ENCODE data around the gene ALAS1.

Gene ALAS1

GRCh38 chr3:52253314-52254304 lies 55.6 kb downstream of the ALAS1 start:
- Histone ChIP-seq H3K4me3 (ENCODE audit: low read length) (no peak overlapping the region), H3K36me3 (ENCODE audit: control insufficient read depth, low read depth, low read length) (peaks cover 64% of the 10 kb centered on the region), H3K27me3 (ENCODE audit: control insufficient read depth, insufficient read depth, low read length) (no peaks in the 10 kb centered on the region), H3K27ac (ENCODE audit: low read length) (no peak overlapping the region), H3K4me1 (ENCODE audit: control insufficient read depth, low read depth, low read length) (no peaks in the 10 kb centered on the region), H3K9me3 (ENCODE audit: control insufficient read depth, low read depth, low read length) (no peaks in the 10 kb centered on the region), H3K9ac (ENCODE audit: low read length) (no peak overlapping the region)

GRCh38 chr3:52254608-52255007 lies 56.6 kb downstream of the ALAS1 start:
- Histone ChIP-seq H3K9me3 (ENCODE audit: control insufficient read depth, low read depth, low read length) (no peaks in the 10 kb centered on the region), H3K27ac (ENCODE audit: low read length) (no peak overlapping the region), H3K4me1 (ENCODE audit: control insufficient read depth, low read depth, low read length) (no peaks in the 10 kb centered on the region), H3K4me3 (ENCODE audit: low read length) (no peak overlapping the region), H3K36me3 (ENCODE audit: control insufficient read depth, low read depth, low read length) (peaks cover 71% of the 10 kb centered on the region), H3K9ac (ENCODE audit: low read length) (no peak overlapping the region), H3K27me3 (ENCODE audit: control insufficient read depth, insufficient read depth, low read length) (no peaks in the 10 kb centered on the region)

GRCh38 chr3:52256159-52256558 lies 58.2 kb downstream of the ALAS1 start:
- Histone ChIP-seq H3K36me3 (ENCODE audit: control insufficient read depth, low read depth, low read length) (peaks cover 84% of the 10 kb centered on the region), H3K27me3 (ENCODE audit: control insufficient read depth, insufficient read depth, low read length) (no peaks in the 10 kb centered on the region), H3K9ac (ENCODE audit: low read length) (no peak overlapping the region), H3K27ac (ENCODE audit: low read length) (no peak overlapping the region), H3K4me1 (ENCODE audit: control insufficient read depth, low read depth, low read length) (no peaks in the 10 kb centered on the region), H3K9me3 (ENCODE audit: control insufficient read depth, low read depth, low read length) (no peaks in the 10 kb centered on the region), H3K4me3 (ENCODE audit: low read length) (no peak overlapping the region)

GRCh38 chr3:52256622-52257021 lies 58.7 kb downstream of the ALAS1 start:
- Histone ChIP-seq H3K9ac (ENCODE audit: low read length) (no peak overlapping the region), H3K4me3 (ENCODE audit: low read length) (no peak overlapping the region), H3K27ac (ENCODE audit: low read length) (no peak overlapping the region), H3K9me3 (ENCODE audit: control insufficient read depth, low read depth, low read length) (no peaks in the 10 kb centered on the region), H3K4me1 (ENCODE audit: control insufficient read depth, low read depth, low read length) (no peaks in the 10 kb centered on the region), H3K27me3 (ENCODE audit: control insufficient read depth, insufficient read depth, low read length) (no peaks in the 10 kb centered on the region), H3K36me3 (ENCODE audit: control insufficient read depth, low read depth, low read length) (peaks cover 87% of the 10 kb centered on the region)

- Histone ChIP-seq H3K27ac (ENCODE audit: low read length) (no peak overlapping the region), H3K27me3 (ENCODE audit: control insufficient read depth, insufficient read depth, low read length) (no peaks in the 10 kb centered on the region), H3K4me1 (ENCODE audit: control insufficient read depth, low read depth, low read length) (no peaks in the 10 kb centered on the region), H3K9ac (ENCODE audit: low read length) (no peak overlapping the region), H3K36me3 (ENCODE audit: control insufficient read depth, low read depth, low read length) (peaks cover 95% of the 10 kb centered on the region), H3K9me3 (ENCODE audit: control insufficient read depth, low read depth, low read length) (no peaks in the 10 kb centered on the region), H3K4me3 (ENCODE audit: low read length) (no peak overlapping the region)
These were observed 60.0 kb downstream of the ALAS1 start for GRCh38 chr3:52257911-52258310.

GRCh38 chr3:52259035-52259434 lies 61.1 kb downstream of the ALAS1 start:
- no peaks in the 10 kb centered on the region for H3K4me1 ChIP-seq (ENCODE audit: control insufficient read depth, low read depth, low read length)
- peaks cover 95% of the 10 kb centered on the region for H3K36me3 ChIP-seq (ENCODE audit: control insufficient read depth, low read depth, low read length)

GRCh38 chr3:52259448-52259847 lies 61.5 kb downstream of the ALAS1 start:
- peaks cover 95% of the 10 kb centered on the region for H3K36me3 ChIP-seq (ENCODE audit: control insufficient read depth, low read depth, low read length)
- H3K9ac ChIP-seq (ENCODE audit: low read length) = no peak overlapping the region
- no peak overlapping the region for H3K4me3 ChIP-seq (ENCODE audit: low read length)
- H3K9me3 ChIP-seq (ENCODE audit: control insufficient read depth, low read depth, low read length) = no peaks in the 10 kb centered on the region
- no peaks in the 10 kb centered on the region for H3K4me1 ChIP-seq (ENCODE audit: control insufficient read depth, low read depth, low read length)
- H3K27me3 ChIP-seq (ENCODE audit: control insufficient read depth, insufficient read depth, low read length) = no peaks in the 10 kb centered on the region
- no peak overlapping the region for H3K27ac ChIP-seq (ENCODE audit: low read length)

More at GRCh38 chr3:52259035-52259434, 61.1 kb downstream of the ALAS1 start:
- Histone ChIP-seq H3K4me3 (ENCODE audit: low read length) (no peak overlapping the region), H3K9ac (ENCODE audit: low read length) (no peak overlapping the region), H3K27ac (ENCODE audit: low read length) (no peak overlapping the region), H3K9me3 (ENCODE audit: control insufficient read depth, low read depth, low read length) (no peaks in the 10 kb centered on the region), H3K27me3 (ENCODE audit: control insufficient read depth, insufficient read depth, low read length) (no peaks in the 10 kb centered on the region)

GRCh38 chr3:52262447-52262846 lies 64.5 kb downstream of the ALAS1 start:
- no peak overlapping the region for H3K27ac ChIP-seq (ENCODE audit: low read length)
- peaks cover 93% of the 10 kb centered on the region for H3K36me3 ChIP-seq (ENCODE audit: control insufficient read depth, low read depth, low read length)
- H3K4me3 ChIP-seq (ENCODE audit: low read length) = no peak overlapping the region
- no peaks in the 10 kb centered on the region for H3K4me1 ChIP-seq (ENCODE audit: control insufficient read depth, low read depth, low read length)
- H3K9me3 ChIP-seq (ENCODE audit: control insufficient read depth, low read depth, low read length) = no peaks in the 10 kb centered on the region
- H3K9ac ChIP-seq (ENCODE audit: low read length) = no peak overlapping the region
- no peaks in the 10 kb centered on the region for H3K27me3 ChIP-seq (ENCODE audit: control insufficient read depth, insufficient read depth, low read length)
